SIG-M5 treated with dmso at 0.1 percent for 504 hours (cell line): Measurements from ENCODE around the gene ANKRD24.
"Not testable (repeated sequence)": the region's sequence is repeated elsewhere in the genome, so short reads cannot be mapped to it uniquely, and the experiment has no call there.

Source experiments
- DNase-seq: peaks from one replicate; lab custom pipeline; 2025; ENCODE audit not compliant: unreplicated experiment; lab: John Stamatoyannopoulos, UW

ANKRD24 gene

GRCh38 chr19:4267101-4267900, 84.8 kb downstream of the ANKRD24 start:
- peak; percentile 50 for DNase-seq

DNA sequence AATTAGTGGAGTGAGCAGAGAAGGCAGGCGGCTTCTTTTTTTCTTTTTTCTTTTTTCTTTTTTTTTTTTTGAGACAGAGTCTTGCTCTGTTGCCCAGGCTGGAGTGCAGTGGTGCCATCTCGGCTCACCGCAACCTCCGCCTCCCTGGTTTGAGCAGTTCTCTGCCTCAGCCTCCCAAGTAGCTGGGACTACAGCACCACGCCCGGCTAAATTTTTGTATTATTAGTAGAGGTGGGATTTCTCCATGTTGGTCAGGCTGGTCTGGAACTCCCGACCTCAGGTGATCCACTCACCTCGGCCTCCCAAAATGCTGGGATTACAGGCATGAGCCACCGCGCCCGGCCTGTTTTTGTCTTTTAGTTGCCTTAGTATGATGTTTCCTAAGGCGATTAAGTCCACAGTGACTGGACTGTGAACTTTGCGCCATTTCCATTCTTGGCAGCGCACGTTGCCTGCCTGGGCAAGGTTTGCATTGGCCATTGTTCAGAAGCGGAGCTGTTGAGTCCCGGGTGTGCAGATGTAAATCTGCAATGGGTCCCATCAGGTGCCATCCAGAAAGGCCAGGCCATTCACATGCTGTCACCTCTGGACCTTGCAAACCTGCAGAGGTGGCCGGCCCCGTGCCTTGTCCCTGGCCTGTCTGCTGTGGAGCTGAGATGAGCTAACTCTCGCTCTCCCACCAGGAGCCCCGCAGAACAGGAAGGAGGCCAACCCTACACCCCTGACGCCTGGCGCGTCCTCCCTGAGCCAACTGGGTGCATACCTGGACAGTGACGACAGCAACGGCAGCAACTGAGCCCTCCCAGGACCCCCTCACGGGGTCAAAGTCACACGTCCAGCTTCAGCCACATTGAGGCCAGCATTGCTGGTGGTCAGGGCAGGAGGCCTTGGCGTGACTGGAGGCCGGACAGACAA, 85.7 kb downstream of the ANKRD24 start:
- no peak for DNase-seq

DNA sequence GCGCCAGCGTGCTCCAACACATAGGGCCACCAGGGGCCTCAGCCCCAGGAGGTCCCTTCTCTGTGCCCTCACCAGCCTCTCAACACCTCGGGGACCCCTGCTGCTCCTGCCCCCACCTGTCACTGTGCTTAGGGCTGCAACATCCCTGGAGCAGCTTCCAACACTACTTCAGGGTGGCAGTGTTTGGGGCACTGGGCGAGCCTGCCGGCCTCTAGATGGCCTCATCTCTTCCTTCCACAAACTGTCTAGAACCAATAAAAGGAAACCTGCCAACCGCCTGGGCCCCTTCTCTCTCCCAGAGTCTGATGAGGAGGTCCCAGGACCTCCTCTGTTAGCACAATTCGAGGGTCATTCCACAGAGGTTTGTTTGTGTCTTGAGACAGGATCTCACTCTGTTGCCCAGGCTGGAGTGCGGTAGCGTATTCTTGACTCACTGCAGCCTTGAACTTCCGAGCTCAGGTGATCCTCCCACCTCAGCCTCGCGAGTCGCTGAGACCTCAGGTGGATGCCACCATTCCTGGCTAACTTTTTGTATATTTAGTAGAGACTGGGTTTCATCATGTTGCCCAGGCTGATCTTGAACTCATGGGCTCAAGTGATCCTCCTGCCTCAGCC, 86.4 kb downstream of the ANKRD24 start:
- DNase-seq: no peak

- DNase-seq: no peak
These were observed 90.4 kb downstream of the ANKRD24 start for GRCh38 chr19:4272894-4273293.

GRCh38 chr19:4274321-4274686, 91.8 kb downstream of the ANKRD24 start:
- DNase-seq: not testable (repeated sequence)
